ENCODE results near the gene CPVL. TPM values are rescaled to one million over a fixed set of nuclear protein-coding genes. Genes with fewer than 3 reads are reported as not detected.

CPVL gene
- total RNA-seq, 2 experiments from 2014 or later, result not detected

GRCh38 chr7:28988091-28988490, 158.2 kb downstream of the CPVL start:
- no peaks in the 10 kb centered on the region for H3K36me3 ChIP-seq (ENCODE audit: insufficient read depth, low read length)
- intact Hi-C loops (cut with micrococcal nuclease; ENCODE audit: unreplicated experiment), result no loop called here
- BruUV-seq (replicated peaks), result no TSS peak
- H3K9me3 ChIP-seq (ENCODE audit: low read length), result no peaks in the 10 kb centered on the region
- H3K79me2 ChIP-seq (ENCODE audit: insufficient read depth, low read depth, low read length), result no peaks in the 10 kb centered on the region
- H3K4me2 ChIP-seq (ENCODE audit: low read length), result no peak overlapping the region
- H3K4me1 ChIP-seq (ENCODE audit: insufficient read depth, low read length, poor library complexity, severe bottlenecking), result no peaks in the 10 kb centered on the region
- ChIA-PET POLR2A (interaction anchor here (0.9 kb wide), 1 partner anchor 381 kb away, joined by 3 read pairs; no protein-coding TSS in a partner anchor), CTCF (ENCODE audit: unreplicated experiment) (no interaction called here)
- H3K27ac ChIP-seq (ENCODE audit: low read depth, low read length, poor library complexity, severe bottlenecking), result no peak overlapping the region
- no peak overlapping the region for H3K4me3 ChIP-seq (ENCODE audit: low read depth, low read length, poor library complexity, severe bottlenecking)
- DNase-seq (ENCODE audit: low spot score), result no peak
- no peaks in the 10 kb centered on the region for H4K20me1 ChIP-seq (ENCODE audit: insufficient read depth, low read length)
- TF ChIP-seq CTCF (conservative IDR thresholded peaks at IDR 0.05; ENCODE audit: low read length), result no peak
- TF ChIP-seq EZH2phosphoT487 (IDR thresholded peaks at IDR 0.05; ENCODE audit: borderline replicate concordance, low read depth, low read length), result no peak
- no peaks in the 10 kb centered on the region for H3K9me2 ChIP-seq (ENCODE audit: insufficient read depth, low read length)
- no peak overlapping the region for H2AFZ ChIP-seq (ENCODE audit: low read length)

- no peak for TF ChIP-seq CTCF (conservative IDR thresholded peaks at IDR 0.05; ENCODE audit: low read length)
- no peak for TF ChIP-seq EZH2phosphoT487 (IDR thresholded peaks at IDR 0.05; ENCODE audit: borderline replicate concordance, low read depth, low read length)
- intact Hi-C loops (cut with micrococcal nuclease; ENCODE audit: unreplicated experiment), result no loop called here
- no peak for DNase-seq (ENCODE audit: low spot score)
- CTCF ChIA-PET (ENCODE audit: unreplicated experiment), result no interaction called here
- no TSS peak for BruUV-seq (replicated peaks)
- H3K27ac ChIP-seq (ENCODE audit: low read depth, low read length, poor library complexity, severe bottlenecking), result no peak overlapping the region
- H3K4me3 ChIP-seq (ENCODE audit: low read depth, low read length, poor library complexity, severe bottlenecking), result no peak overlapping the region
- H2AFZ ChIP-seq (ENCODE audit: low read length), result no peak overlapping the region
- H3K9me2 ChIP-seq (ENCODE audit: insufficient read depth, low read length), result no peaks in the 10 kb centered on the region
- no peaks in the 10 kb centered on the region for H3K79me2 ChIP-seq (ENCODE audit: insufficient read depth, low read depth, low read length)
- H3K9me3 ChIP-seq (ENCODE audit: low read length), result no peaks in the 10 kb centered on the region
- no peak overlapping the region for H3K4me2 ChIP-seq (ENCODE audit: low read length)
- POLR2A ChIA-PET, result no interaction called here
- H4K20me1 ChIP-seq (ENCODE audit: insufficient read depth, low read length), result no peaks in the 10 kb centered on the region
- no peaks in the 10 kb centered on the region for H3K4me1 ChIP-seq (ENCODE audit: insufficient read depth, low read length, poor library complexity, severe bottlenecking)
- no peaks in the 10 kb centered on the region for H3K36me3 ChIP-seq (ENCODE audit: insufficient read depth, low read length)
These were observed 159.6 kb downstream of the CPVL start for GRCh38 chr7:28986765-28987110.

GRCh38 chr7:28986028-28986764, 160.1 kb downstream of the CPVL start:
- POLR2A ChIA-PET, result no interaction called here
- H3K27ac ChIP-seq (ENCODE audit: low read depth, low read length, poor library complexity, severe bottlenecking), result no peak overlapping the region
- CTCF ChIA-PET (ENCODE audit: unreplicated experiment), result no interaction called here
- TF ChIP-seq EZH2phosphoT487 (IDR thresholded peaks at IDR 0.05; ENCODE audit: borderline replicate concordance, low read depth, low read length) (no peak), CTCF (conservative IDR thresholded peaks at IDR 0.05; ENCODE audit: low read length) (no peak)
- no TSS peak for BruUV-seq (replicated peaks)
- no peaks in the 10 kb centered on the region for H4K20me1 ChIP-seq (ENCODE audit: insufficient read depth, low read length)
- H3K4me3 ChIP-seq (ENCODE audit: low read depth, low read length, poor library complexity, severe bottlenecking), result no peak overlapping the region
- no peaks in the 10 kb centered on the region for H3K4me1 ChIP-seq (ENCODE audit: insufficient read depth, low read length, poor library complexity, severe bottlenecking)
- H3K79me2 ChIP-seq (ENCODE audit: insufficient read depth, low read depth, low read length), result no peaks in the 10 kb centered on the region
- intact Hi-C loops (cut with micrococcal nuclease; ENCODE audit: unreplicated experiment), result no loop called here
- H3K4me2 ChIP-seq (ENCODE audit: low read length), result no peak overlapping the region
- no peak overlapping the region for H2AFZ ChIP-seq (ENCODE audit: low read length)
- H3K9me3 ChIP-seq (ENCODE audit: low read length), result no peaks in the 10 kb centered on the region
- no peaks in the 10 kb centered on the region for H3K9me2 ChIP-seq (ENCODE audit: insufficient read depth, low read length)
- H3K36me3 ChIP-seq (ENCODE audit: insufficient read depth, low read length), result no peaks in the 10 kb centered on the region
- no peak for DNase-seq (ENCODE audit: low spot score)
